ENCODE data around the gene DTNB.

DTNB gene

GRCh38 chr2:25483607-25484266, 189.6 kb downstream of the DTNB start:
- no peak for DNase-seq (ENCODE audit: low read depth)
- TF ChIP-seq CTCF (conservative IDR thresholded peaks at IDR 0.05; ENCODE audit: low read depth, low read length), result no peak
- no peak overlapping the region for H3K4me3 ChIP-seq (ENCODE audit: low read length)

- no peak overlapping the region for H3K4me3 ChIP-seq (ENCODE audit: low read length)
- no peak for DNase-seq (ENCODE audit: low read depth)
- no peak for TF ChIP-seq CTCF (conservative IDR thresholded peaks at IDR 0.05; ENCODE audit: low read depth, low read length)
Observed at GRCh38 chr2:25482341-25482740, 191.0 kb downstream of the DTNB start.

- no peak for TF ChIP-seq CTCF (conservative IDR thresholded peaks at IDR 0.05; ENCODE audit: low read depth, low read length)
- DNase-seq (ENCODE audit: low read depth), result no peak
- no peak overlapping the region for H3K4me3 ChIP-seq (ENCODE audit: low read length)
Observed at GRCh38 chr2:25481381-25482300, 191.7 kb downstream of the DTNB start.

GRCh38 chr2:25480561-25480960, 192.8 kb downstream of the DTNB start:
- TF ChIP-seq CTCF (conservative IDR thresholded peaks at IDR 0.05; ENCODE audit: low read depth, low read length), result no peak
- no peak for DNase-seq (ENCODE audit: low read depth)
- no peak overlapping the region for H3K4me3 ChIP-seq (ENCODE audit: low read length)

GRCh38 chr2:25479761-25480160, 193.6 kb downstream of the DTNB start:
- no peak overlapping the region for H3K4me3 ChIP-seq (ENCODE audit: low read length)
- no peak for DNase-seq (ENCODE audit: low read depth)
- TF ChIP-seq CTCF (conservative IDR thresholded peaks at IDR 0.05; ENCODE audit: low read depth, low read length), result no peak

GRCh38 chr2:25478736-25479135, 194.6 kb downstream of the DTNB start:
- no peak for TF ChIP-seq CTCF (conservative IDR thresholded peaks at IDR 0.05; ENCODE audit: low read depth, low read length)
- H3K4me3 ChIP-seq (ENCODE audit: low read length), result no peak overlapping the region
- no peak for DNase-seq (ENCODE audit: low read depth)
